Suprapubic skin (tissue), 3 donors: ENCODE measurements around the gene SKIC8.

ENCODE experiments used
- CTCF ChIP-seq, 2 donors: fragments of 200-600 bp in 1 of 2; fragments of 450-650 bp in 1 of 2; sonication (generic) in 1 of 2; IDR thresholded peaks; one replicate each; pipeline ENCODE4 v1.5.1; 2016 to 2019; ENCODE audit warnings: antibody characterized with exemption in 2 of 2, mild to moderate bottlenecking in 1 of 2, moderate library complexity in 1 of 2
- POLR2A ChIP-seq, 2 donors: fragments of 450-650 bp; IDR thresholded peaks; one replicate each; pipeline ENCODE4 v1.6.1; 2017; ENCODE audit warnings: antibody characterized with exemption in 2 of 2, mild to moderate bottlenecking in 2 of 2, moderate library complexity in 2 of 2

DNA sequence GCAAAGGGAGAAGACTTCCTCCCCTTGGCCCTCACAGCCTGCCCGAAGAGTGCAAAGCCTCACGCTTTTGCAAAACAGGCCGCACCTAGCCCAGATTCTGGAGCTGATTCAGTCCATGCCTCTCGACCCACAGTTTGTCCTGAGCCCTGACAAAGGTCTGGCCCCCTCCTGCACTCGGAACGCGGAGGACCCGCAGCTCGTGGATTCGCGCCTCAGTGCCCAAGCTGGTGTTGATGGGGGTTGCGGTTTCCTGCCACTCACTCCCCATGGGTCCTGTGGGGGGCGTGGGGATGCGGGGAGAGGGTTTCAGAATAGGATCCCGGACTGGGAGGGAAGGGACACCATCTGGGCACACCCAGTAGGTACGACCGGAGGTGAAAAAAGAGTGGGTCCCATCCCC, 40.1 kb upstream of the SKIC8 start:
- TF ChIP-seq CTCF (IDR thresholded peaks at IDR 0.05) (no peak), POLR2A (IDR thresholded peaks at IDR 0.05) (no peak)
